HEK293T (cell line): ENCODE results near the gene RNF152.

ENCODE experiments used
- CTCF ChIA-PET: fragments of 350-600 bp; formaldehyde crosslinking; extraction: SDS; loops from one replicate; lab custom pipeline; 2021; ENCODE audit warnings: antibody characterized with exemption, inconsistent platforms; lab: Yijun Ruan, JAX
- POLR2A ChIA-PET: fragments of 350-600 bp; formaldehyde crosslinking; extraction: SDS; loops from one replicate; lab custom pipeline; 2020; ENCODE audit warnings: antibody characterized with exemption, inconsistent platforms; lab: Yijun Ruan, JAX
- DNase-seq: peaks from one replicate; pipeline ENCODE4 v3.0.0; 2012; ENCODE audit warnings: mixed read lengths; ENCODE audit errors: extremely low spot score
- ARNT ChIP-seq: fragments of 450-650 bp; IDR thresholded peaks from 2 replicates; pipeline ENCODE4 v1.6.1; 2017; ENCODE audit warnings: mild to moderate bottlenecking
- BHLHE40 ChIP-seq: fragments of 450-650 bp; IDR thresholded peaks from 2 replicates; pipeline ENCODE4 v1.6.1; 2016; ENCODE audit warnings: mild to moderate bottlenecking, moderate library complexity, borderline replicate concordance
- CTBP1 ChIP-seq: fragments of 450-650 bp; IDR thresholded peaks from 2 replicates; pipeline ENCODE4 v1.6.1; 2016; ENCODE audit warnings: borderline replicate concordance
- ELF4 ChIP-seq: fragments of 450-650 bp; IDR thresholded peaks from 2 replicates; pipeline ENCODE4 v1.6.1; 2017; ENCODE audit warnings: antibody characterized with exemption
- FOXA1 ChIP-seq: fragments of 450-650 bp; IDR thresholded peaks from 2 replicates; pipeline ENCODE4 v1.6.1; 2016; ENCODE audit warnings: mild to moderate bottlenecking
- FOXK2 ChIP-seq: fragments of 450-650 bp; IDR thresholded peaks from 2 replicates; pipeline ENCODE4 v1.6.1; 2016; ENCODE audit warnings: mild to moderate bottlenecking
- FOXM1 ChIP-seq: fragments of 450-650 bp; IDR thresholded peaks from 2 replicates; pipeline ENCODE4 v1.6.1; 2017; ENCODE audit warnings: mild to moderate bottlenecking, borderline replicate concordance
- HDGF ChIP-seq: fragments of 450-650 bp; IDR thresholded peaks from 2 replicates; pipeline ENCODE4 v1.6.1; 2017; ENCODE audit warnings: antibody characterized with exemption, borderline replicate concordance
- L3MBTL2 ChIP-seq: fragments of 450-650 bp; conservative IDR thresholded peaks from 2 replicates; pipeline ENCODE4 v1.6.1; 2016; ENCODE audit warnings: mild to moderate bottlenecking
- LEF1 ChIP-seq: fragments of 450-650 bp; IDR thresholded peaks from 2 replicates; pipeline ENCODE4 v1.6.1; 2017; ENCODE audit warnings: mild to moderate bottlenecking, borderline replicate concordance
- NFRKB ChIP-seq: fragments of 450-650 bp; IDR thresholded peaks from 2 replicates; pipeline ENCODE4 v1.6.1; 2016; ENCODE audit warnings: mild to moderate bottlenecking, moderate library complexity
- PKNOX1 ChIP-seq: fragments of 450-650 bp; IDR thresholded peaks from 2 replicates; pipeline ENCODE4 v1.6.1; 2016
- SP1 ChIP-seq: fragments of 450-650 bp; IDR thresholded peaks from 2 replicates; pipeline ENCODE4 v1.6.1; 2017
- SUZ12 ChIP-seq: fragments of 450-650 bp; IDR thresholded peaks from 2 replicates; pipeline ENCODE4 v1.6.1; 2016; ENCODE audit warnings: mild to moderate bottlenecking
- TARDBP ChIP-seq: fragments of 450-650 bp; IDR thresholded peaks from 2 replicates; pipeline ENCODE4 v1.6.1; 2016
- ZNF384 ChIP-seq: fragments of 450-650 bp; IDR thresholded peaks from 2 replicates; pipeline ENCODE4 v1.6.1; 2016

Gene RNF152

GRCh38 chr18:61883547-61883946 lies 9.3 kb downstream of the RNF152 start:
- POLR2A ChIA-PET, result no interaction called here
- TF ChIP-seq BHLHE40, result no peak
- TF ChIP-seq ZNF384, result no peak
- TF ChIP-seq SUZ12, result no peak
- no peak for TF ChIP-seq SP1
- TF ChIP-seq PKNOX1, result no peak
- TF ChIP-seq CTBP1, result no peak
- TF ChIP-seq ARNT, result no peak
- no peak for DNase-seq
- CTCF ChIA-PET, result no interaction called here

GRCh38 chr18:61882296-61883004 lies 10.4 kb downstream of the RNF152 start:
- CTCF ChIA-PET, result no interaction called here
- no peak for DNase-seq
- POLR2A ChIA-PET, result no interaction called here
- no peak for TF ChIP-seq ZNF384
- no peak for TF ChIP-seq CTBP1
- no peak for TF ChIP-seq LEF1
- no peak for TF ChIP-seq SUZ12
- no peak for TF ChIP-seq FOXK2
- no peak for TF ChIP-seq TARDBP
- TF ChIP-seq ARNT, result no peak
- no peak for TF ChIP-seq L3MBTL2
- TF ChIP-seq FOXA1, result no peak
- no peak for TF ChIP-seq FOXM1
- TF ChIP-seq HDGF, result no peak

- ChIA-PET POLR2A (no interaction called here), CTCF (no interaction called here)
- DNase-seq, result no peak
- no peak for TF ChIP-seq FOXK2
- no peak for TF ChIP-seq PKNOX1
- TF ChIP-seq ARNT, result no peak
- TF ChIP-seq CTBP1, result no peak
These were observed 15.9 kb downstream of the RNF152 start for GRCh38 chr18:61876899-61877298.

DNA sequence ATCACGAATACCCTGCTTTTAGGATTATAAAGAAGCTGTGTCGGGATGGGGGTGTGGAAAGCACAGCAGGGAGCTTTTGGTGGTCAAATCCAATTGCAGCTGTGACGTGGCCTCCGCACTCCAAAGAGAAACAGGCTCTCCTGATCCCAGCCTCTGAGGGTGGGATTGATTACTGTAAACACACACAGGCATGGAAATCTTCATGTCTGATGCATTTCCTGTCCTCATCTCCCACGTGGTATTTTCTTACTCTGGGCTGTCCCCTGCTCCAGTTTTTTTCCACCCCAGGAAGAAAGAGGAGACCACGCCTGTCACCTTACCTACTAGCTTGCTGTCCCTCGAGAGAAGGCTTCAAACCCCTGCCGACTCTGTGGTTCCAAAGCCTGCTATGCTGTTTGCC lies 22.7 kb downstream of the RNF152 start:
- no peak for DNase-seq
- CTCF ChIA-PET, result no interaction called here
- POLR2A ChIA-PET, result no interaction called here
- TF ChIP-seq ZNF384 (no peak), L3MBTL2 (no peak), FOXA1 (no peak)

DNA sequence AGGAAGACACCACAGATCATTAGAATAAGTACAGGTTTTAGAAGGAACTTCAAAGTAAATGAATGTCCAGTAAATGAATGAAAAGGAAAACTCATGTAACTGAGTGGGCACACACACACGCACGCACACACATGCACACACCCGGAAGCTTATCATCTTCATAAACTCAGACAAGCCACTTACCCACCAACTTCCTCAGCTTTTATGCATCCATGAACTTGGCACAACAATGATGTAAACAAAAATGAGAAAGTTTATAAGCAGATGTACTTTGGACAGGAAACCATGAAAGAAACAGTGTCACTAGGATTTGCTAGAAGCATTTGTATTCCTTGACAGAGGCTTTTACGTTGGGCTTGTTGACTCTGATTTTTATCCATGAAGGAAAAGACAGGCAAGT lies 23.2 kb downstream of the RNF152 start:
- ChIA-PET CTCF (no interaction called here), POLR2A (no interaction called here)
- no peak for DNase-seq
- TF ChIP-seq FOXA1 (no peak), ARNT (no peak), L3MBTL2 (no peak), NFRKB (no peak), FOXM1 (no peak), HDGF (no peak), ZNF384 (no peak), PKNOX1 (no peak), SP1 (no peak), SUZ12 (no peak)

DNA sequence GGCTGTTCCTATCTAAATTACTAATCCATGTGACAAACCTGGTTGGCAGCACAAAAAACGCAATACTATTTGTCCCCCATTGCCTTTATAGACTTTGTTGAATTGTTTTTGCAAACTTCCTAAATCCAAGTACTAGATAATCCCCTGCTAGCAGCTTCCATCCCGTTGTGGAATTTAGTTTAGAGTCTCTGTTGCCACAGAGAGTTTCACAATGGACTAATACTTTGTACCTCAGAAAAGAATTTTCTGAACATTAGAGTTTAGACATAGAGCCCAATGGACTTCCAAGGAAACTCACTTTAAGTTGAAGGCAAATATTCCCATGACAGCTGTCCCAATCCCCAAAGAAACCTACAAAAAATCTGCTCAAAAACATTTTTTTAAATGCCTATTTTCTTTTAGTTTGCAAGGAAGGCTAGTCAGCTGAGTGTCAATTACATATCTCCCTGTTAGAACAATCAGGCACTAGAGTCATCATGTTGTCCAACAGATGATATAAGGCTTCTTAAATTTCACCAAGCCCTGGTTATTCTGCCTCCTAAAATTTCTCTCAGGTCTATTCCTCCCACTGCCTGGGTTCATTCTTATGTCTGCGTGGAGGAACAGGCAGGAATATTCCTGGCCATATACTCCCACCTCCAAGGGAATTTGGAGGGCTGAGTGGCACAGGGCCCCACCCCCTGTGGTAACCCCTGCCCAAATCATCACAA lies 27.2 kb downstream of the RNF152 start:
- TF ChIP-seq NFRKB, result no peak
- TF ChIP-seq PKNOX1, result no peak
- no peak for DNase-seq
- ChIA-PET CTCF (no interaction called here), POLR2A (interaction anchor here (0.7 kb wide), 1 partner anchor 73 kb away, joined by 3 read pairs; no protein-coding TSS in a partner anchor)

DNA sequence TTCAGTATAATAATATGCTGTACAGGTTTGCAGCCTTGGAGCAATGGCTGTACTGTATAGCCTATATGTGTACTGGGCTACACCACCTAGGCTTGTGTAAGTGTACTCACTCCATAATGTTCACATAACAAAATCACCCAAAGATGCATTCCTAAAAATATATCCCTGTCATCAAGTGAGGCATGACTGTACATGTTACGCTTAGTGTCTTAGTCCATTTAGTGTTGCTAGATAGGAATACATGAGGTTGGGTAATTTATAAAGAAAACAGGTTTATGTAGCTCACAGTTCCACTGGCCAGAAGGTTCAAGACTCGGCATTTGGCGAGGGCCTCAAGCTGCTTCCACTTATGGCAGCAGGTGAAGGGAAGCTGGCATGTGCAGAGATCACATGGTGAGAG lies 31.4 kb downstream of the RNF152 start:
- TF ChIP-seq LEF1 (no peak), FOXK2 (no peak), HDGF (no peak), ARNT (no peak), BHLHE40 (no peak), PKNOX1 (no peak), CTBP1 (no peak), ZNF384 (no peak), FOXM1 (no peak), NFRKB (no peak), ELF4 (no peak), TARDBP (no peak), L3MBTL2 (no peak)
- ChIA-PET CTCF (no interaction called here), POLR2A (no interaction called here)
- DNase-seq, result no peak
